GM10266 (cell line): ENCODE results near the gene BRIP1.
"Not testable (repeated sequence)": the region's sequence is repeated elsewhere in the genome, so short reads cannot be mapped to it uniquely, and the experiment has no call there.

ENCODE experiments used
- DNase-seq: peaks from one replicate; pipeline ENCODE4 v3.0.0; 2012; ENCODE audit errors: extremely low spot score
- TF ChIP-seq, protein P1 (sequence below): IDR thresholded peaks from 2 replicates; pipeline ENCODE4 v1.5.1; 2012; ENCODE audit warnings: mild to moderate bottlenecking, low read depth; ENCODE audit not compliant: control insufficient read depth, insufficient read depth; ENCODE audit errors: missing control alignments

BRIP1 gene

DNA sequence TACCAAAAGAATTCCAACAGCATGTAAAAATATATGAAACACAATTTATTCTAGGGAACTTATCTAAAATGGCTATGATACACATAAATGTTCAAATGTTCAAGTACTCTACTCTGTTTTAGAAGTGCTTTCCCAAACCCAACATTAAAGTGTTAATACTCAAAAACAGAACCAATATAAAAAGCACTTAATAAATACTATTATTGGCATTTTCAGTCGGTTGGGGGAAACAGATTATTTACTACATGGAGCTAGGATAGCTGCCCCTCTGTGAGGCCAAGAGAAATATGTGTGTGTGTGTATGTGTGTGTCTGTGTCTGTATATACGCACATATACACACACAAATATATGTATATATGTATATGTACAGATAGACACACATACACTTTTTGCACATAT lies 32.1 kb upstream of the BRIP1 start:
- DNase-seq, result no peak
- TF ChIP-seq, protein P1, sequence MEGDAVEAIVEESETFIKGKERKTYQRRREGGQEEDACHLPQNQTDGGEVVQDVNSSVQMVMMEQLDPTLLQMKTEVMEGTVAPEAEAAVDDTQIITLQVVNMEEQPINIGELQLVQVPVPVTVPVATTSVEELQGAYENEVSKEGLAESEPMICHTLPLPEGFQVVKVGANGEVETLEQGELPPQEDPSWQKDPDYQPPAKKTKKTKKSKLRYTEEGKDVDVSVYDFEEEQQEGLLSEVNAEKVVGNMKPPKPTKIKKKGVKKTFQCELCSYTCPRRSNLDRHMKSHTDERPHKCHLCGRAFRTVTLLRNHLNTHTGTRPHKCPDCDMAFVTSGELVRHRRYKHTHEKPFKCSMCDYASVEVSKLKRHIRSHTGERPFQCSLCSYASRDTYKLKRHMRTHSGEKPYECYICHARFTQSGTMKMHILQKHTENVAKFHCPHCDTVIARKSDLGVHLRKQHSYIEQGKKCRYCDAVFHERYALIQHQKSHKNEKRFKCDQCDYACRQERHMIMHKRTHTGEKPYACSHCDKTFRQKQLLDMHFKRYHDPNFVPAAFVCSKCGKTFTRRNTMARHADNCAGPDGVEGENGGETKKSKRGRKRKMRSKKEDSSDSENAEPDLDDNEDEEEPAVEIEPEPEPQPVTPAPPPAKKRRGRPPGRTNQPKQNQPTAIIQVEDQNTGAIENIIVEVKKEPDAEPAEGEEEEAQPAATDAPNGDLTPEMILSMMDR, result no peak

DNA sequence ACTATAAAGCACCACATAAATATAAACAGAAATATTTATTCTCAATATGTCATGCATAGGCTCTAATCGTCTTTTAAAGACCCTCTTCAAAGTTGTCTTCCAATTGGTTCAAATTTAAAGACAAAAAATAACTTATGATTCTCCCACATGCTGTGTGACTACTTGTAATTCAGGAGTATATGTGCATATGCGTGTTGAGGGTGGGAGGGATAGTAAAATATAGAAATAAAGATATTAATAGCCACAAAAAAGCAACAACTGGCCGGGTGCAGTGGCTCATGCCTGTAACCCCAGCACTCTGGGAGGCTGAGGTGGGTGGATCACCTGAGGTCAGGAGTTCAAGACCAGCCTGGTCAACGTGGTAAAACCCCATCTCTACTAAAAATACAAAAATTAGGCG lies 31.0 kb upstream of the BRIP1 start:
- DNase-seq, result not testable (repeated sequence)

DNA sequence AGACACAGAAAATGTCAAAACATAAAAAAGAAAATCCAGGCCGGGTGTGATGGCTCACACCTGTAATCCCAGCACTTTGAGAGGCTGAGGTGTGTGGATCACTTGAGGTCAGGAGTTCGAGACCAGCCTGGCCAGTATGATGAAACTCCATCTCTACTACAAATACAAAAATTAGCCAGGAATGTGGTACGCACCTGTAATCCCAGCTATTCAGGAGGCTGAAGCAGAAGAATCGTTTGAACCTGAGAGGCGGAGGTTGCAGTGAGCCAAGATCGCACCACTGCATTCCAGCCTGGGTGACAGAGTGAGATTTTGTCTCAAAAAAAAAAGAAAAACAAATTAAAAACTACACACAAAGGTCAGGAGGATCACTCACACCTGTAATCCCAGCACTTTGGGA lies 24.4 kb upstream of the BRIP1 start:
- DNase-seq, result not testable (repeated sequence)

DNA sequence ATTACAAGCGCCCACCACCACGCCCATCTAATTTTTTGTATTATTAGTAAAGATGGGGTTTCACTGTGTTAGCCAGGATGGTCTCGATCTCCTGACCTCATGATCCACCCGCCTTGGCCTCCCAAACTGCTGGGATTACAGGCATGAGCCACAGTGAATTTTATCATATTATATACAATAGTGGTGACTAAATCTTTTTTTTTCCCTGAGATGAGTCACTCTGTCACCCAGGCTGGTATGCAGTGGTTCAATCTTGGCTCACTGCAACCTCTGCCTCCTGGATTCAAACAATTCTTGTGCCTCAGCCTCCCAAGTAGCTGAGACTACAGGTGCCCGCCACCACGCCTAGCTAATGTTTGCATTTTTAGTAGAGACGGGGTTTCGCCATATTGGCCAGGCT lies 22.5 kb upstream of the BRIP1 start:
- not testable (repeated sequence) for DNase-seq

DNA sequence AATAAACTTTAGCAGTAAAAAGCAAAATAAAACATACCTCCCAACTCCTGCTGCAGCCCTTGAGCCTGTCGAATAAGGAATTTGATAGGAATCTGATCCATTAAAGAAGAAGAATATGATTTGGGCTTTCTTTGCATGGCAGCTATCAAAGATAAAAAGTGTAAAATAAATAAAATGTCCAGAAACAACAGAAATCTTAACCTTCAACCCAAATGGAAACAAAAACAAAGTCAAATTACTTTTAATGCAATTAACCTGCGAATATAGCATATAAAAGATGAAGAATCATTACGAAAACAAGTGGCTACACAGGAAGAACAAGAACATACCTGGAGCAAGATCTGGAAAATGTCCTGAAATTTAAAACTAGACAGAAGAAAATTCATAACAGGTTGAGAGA lies 21.5 kb upstream of the BRIP1 start:
- TF ChIP-seq, protein P1, result no peak
- DNase-seq, result no peak

DNA sequence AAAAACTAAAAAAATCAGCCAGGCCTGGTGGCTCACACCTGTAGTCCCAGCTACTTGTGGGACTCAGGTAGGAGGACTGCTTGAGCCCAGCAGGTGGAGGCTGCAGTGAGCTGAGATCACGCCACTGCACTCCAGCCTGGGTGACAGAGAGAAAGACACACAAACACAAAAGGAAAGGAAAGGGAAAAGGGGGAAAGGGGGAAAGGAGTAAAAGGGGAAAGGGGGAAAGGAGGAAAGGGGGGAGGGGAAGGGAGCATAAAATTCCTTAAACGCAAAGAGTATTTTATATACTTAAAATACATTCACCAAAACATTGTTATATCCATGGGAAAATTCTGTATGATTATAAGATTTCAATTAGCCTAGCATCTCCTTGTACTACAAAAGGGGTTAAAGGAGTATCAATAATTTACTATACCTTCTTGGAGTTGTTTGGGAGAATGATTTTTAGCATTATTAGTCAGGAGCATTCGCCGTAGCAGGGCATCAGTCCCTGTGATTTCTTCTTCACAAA lies 17.3 kb upstream of the BRIP1 start:
- TF ChIP-seq, protein P1, result no peak
- no peak for DNase-seq

DNA sequence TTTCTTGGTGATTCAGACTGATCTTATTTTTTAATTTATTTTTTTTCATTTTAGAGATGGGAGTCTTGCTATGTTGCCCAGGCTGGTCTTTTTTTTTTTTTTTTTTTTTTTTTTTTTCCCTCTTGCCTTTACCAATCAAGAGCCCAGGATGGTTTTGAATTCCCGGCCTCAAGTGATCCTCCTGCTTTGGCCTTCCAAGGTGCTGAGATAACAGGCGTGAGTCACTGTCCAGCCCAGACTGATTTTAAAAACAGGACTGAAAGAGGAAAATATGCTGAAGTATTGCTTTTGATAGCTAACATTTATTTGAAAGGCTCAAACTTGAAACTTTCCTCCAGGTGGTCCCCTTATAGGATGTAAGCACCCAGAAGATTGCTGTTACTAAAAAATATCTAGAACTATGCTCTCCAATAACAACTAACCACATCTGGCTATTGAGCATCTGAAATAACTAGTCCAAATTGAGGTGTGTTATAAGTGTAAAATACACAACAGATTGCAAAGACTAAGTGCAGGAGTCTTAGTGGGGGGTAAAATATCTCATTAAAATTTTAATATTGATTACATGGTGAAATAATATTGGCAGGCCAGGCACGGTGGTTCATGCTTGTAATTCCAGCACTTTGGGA lies 15.8 kb upstream of the BRIP1 start:
- TF ChIP-seq, protein P1, result no peak
- no peak for DNase-seq

DNA sequence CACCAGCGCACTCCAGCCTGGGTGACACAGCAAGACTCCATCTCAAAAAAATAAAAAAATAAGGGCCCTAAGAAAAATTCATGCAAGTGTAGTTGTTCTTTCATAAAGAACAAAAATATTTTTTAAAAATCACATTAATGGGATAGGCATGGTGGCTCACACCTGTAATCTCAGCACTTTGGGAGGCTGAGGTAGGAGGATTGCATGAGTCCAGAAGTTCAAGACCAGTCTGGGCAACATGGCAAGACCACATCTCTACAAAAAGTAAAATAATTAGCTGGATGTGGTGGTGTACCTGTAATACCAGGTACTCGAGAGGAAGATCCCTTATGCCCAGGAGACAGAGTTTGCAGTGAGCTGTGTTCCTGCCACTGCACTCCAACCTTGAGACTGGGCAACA lies 15.2 kb upstream of the BRIP1 start:
- TF ChIP-seq, protein P1, result no peak

DNA sequence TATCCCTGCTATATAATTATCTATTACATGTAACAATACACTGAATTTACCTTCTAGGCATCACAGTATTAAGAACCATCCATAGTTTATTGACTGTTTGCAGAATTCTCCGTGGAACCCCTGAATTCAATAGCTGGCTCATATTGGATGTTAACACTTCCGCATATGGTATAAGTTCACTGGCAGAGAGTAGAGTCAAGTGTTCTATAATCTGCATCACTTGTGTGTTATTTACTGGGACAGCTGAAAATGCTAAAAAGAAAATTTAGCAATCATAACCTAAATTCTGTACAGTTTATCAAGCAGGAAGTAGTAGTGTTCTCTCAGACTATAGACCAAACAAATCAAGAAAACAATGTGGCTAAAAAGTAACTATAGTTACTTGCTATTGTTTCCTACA lies 14.5 kb upstream of the BRIP1 start:
- TF ChIP-seq, protein P1, result no peak
- DNase-seq, result no peak

More for the DNA sequence above, 15.2 kb upstream of the BRIP1 start:
- no peak for DNase-seq
